GM23338 (cell line): ENCODE data around the gene OMA1. TPM values are rescaled to one million over a fixed set of nuclear protein-coding genes. Genes with fewer than 3 reads are reported as not detected.

Experiments used
- ATAC-seq: fragments of 200-7000 bp; cut with Tn5 transposase; 3 replicates; pipeline ENCODE4 v1.9.1; 2020
- DNase-seq: peaks from one replicate; pipeline ENCODE4 v3.0.0-alpha.2; 2015; ENCODE audit warnings: low spot score
- H2AFZ ChIP-seq: fragments of 200-600 bp; sonication (generic); 2 replicates; pipeline ENCODE4 v1.8.0; 2016; ENCODE audit warnings: antibody characterized with exemption, mild to moderate bottlenecking, moderate library complexity
- H3F3A ChIP-seq: fragments of 200-600 bp; sonication (generic); replicated peaks from 2 replicates; pipeline ENCODE4 v1.8.0; 2017; ENCODE audit warnings: antibody characterized with exemption, mixed run types, low read depth
- H3K27ac ChIP-seq: fragments of 200-600 bp; sonication (generic); 2 replicates; pipeline ENCODE4 v1.6.1; 2016; ENCODE audit warnings: low read depth
- H3K27me3 ChIP-seq: fragments of 200-600 bp; sonication (generic); 2 replicates; pipeline ENCODE4 v1.8.0; 2016; ENCODE audit warnings: mild to moderate bottlenecking, mixed run types, moderate library complexity; ENCODE audit not compliant: insufficient read depth
- H3K36me3 ChIP-seq: fragments of 200-600 bp; sonication (generic); 2 replicates; pipeline ENCODE4 v1.8.0; 2016; ENCODE audit warnings: mild to moderate bottlenecking; ENCODE audit not compliant: insufficient read depth
- H3K4me1 ChIP-seq: fragments of 200-600 bp; sonication (generic); 2 replicates; pipeline ENCODE4 v1.8.0; 2016; ENCODE audit warnings: mild to moderate bottlenecking, moderate library complexity; ENCODE audit not compliant: insufficient read depth
- H3K4me2 ChIP-seq: fragments of 200-600 bp; sonication (generic); 2 replicates; pipeline ENCODE4 v1.7.1; 2017; ENCODE audit warnings: mixed run types
- H3K4me3 ChIP-seq: fragments of 200-600 bp; sonication (generic); 2 replicates; pipeline ENCODE4 v1.6.1; 2016; ENCODE audit warnings: mixed run types
- H3K79me2 ChIP-seq: fragments of 200-600 bp; sonication (generic); replicated peaks from 2 replicates; pipeline ENCODE4 v1.8.0; 2017; ENCODE audit warnings: mild to moderate bottlenecking; ENCODE audit not compliant: insufficient read depth
- H3K9me2 ChIP-seq: fragments of 200-600 bp; sonication (generic); 2 replicates; pipeline ENCODE4 v1.8.0; 2017; ENCODE audit not compliant: insufficient read depth
- H4K20me1 ChIP-seq: fragments of 200-600 bp; sonication (generic); replicated peaks from 2 replicates; pipeline ENCODE4 v1.8.0; 2017; ENCODE audit warnings: mild to moderate bottlenecking; ENCODE audit not compliant: insufficient read depth
- H3K27ac Mint-ChIP-seq: 2 replicates; pipeline ENCODE4 v1.8.0; 2020; ENCODE audit warnings: inconsistent platforms, mild to moderate bottlenecking, moderate library complexity, mixed read lengths
- H3K27me3 Mint-ChIP-seq: 3 replicates; pipeline ENCODE4 v1.8.0; 2022; ENCODE audit warnings: low read depth, mild to moderate bottlenecking, moderate library complexity, mixed read lengths, inconsistent platforms; ENCODE audit not compliant: insufficient read depth, poor library complexity
- H3K36me3 Mint-ChIP-seq: 3 replicates; pipeline ENCODE4 v1.8.0; 2021; ENCODE audit warnings: low read depth, mild to moderate bottlenecking, inconsistent platforms, moderate library complexity, mixed read lengths
- H3K4me1 Mint-ChIP-seq: 3 replicates; pipeline ENCODE4 v1.8.0; 2020; ENCODE audit warnings: mild to moderate bottlenecking, inconsistent platforms, mixed read lengths
- H3K4me3 Mint-ChIP-seq: 3 replicates; pipeline ENCODE4 v1.8.0; 2021; ENCODE audit warnings: moderate library complexity, mild to moderate bottlenecking, inconsistent platforms, mixed read lengths
- H3K9me3 Mint-ChIP-seq: 3 replicates; pipeline ENCODE4 v1.8.0; 2020; ENCODE audit warnings: moderate library complexity, mild to moderate bottlenecking, inconsistent platforms, mixed read lengths
- CREB1 ChIP-seq: fragments of 250-450 bp; sonication (Bioruptor Pico); IDR thresholded peaks from 2 replicates; pipeline ENCODE4 v1.5.0; 2020; ENCODE audit warnings: low read depth, mild to moderate bottlenecking, moderate library complexity
- CTCF ChIP-seq, 2 experiments: fragments of 200-600 bp in 1 of 2; sonication (generic) in 1 of 2; conservative IDR thresholded peaks; 2 replicates each; pipeline versions ENCODE4 v1.5.1 to v1.6.1; 2016 to 2017; ENCODE audit warnings: antibody characterized with exemption in 2 of 2, low read depth in 2 of 2, mild to moderate bottlenecking in 2 of 2, moderate library complexity in 1 of 2
- ETS1 ChIP-seq: IDR thresholded peaks from 2 replicates; pipeline ENCODE4 v1.6.1; 2016; ENCODE audit warnings: antibody characterized with exemption
- EZH2 ChIP-seq: fragments of 200-600 bp; sonication (generic); IDR thresholded peaks from one replicate; pipeline ENCODE4 v1.8.0; 2017; ENCODE audit warnings: antibody characterized with exemption, mild to moderate bottlenecking, low read depth; ENCODE audit not compliant: unreplicated experiment
- EZH2phosphoT487 ChIP-seq: fragments of 200-600 bp; sonication (generic); IDR thresholded peaks from one replicate; pipeline ENCODE4 v1.8.1; 2018; ENCODE audit warnings: antibody characterized with exemption; ENCODE audit not compliant: unreplicated experiment
- JUNB ChIP-seq: IDR thresholded peaks from one replicate; pipeline ENCODE4 v1.6.1; 2016; ENCODE audit warnings: antibody characterized with exemption; ENCODE audit not compliant: unreplicated experiment
- NANOG ChIP-seq: IDR thresholded peaks from 2 replicates; pipeline ENCODE4 v1.6.1; 2016; ENCODE audit warnings: antibody characterized with exemption, borderline replicate concordance
- POLR2AphosphoS5 ChIP-seq: IDR thresholded peaks from 2 replicates; pipeline ENCODE4 v1.6.1; 2016; ENCODE audit warnings: antibody characterized with exemption, low read depth
- REST ChIP-seq: IDR thresholded peaks from one replicate; pipeline ENCODE4 v1.6.1; 2018; ENCODE audit warnings: antibody characterized with exemption; ENCODE audit not compliant: unreplicated experiment
- STAT1 ChIP-seq: IDR thresholded peaks from one replicate; pipeline ENCODE4 v1.6.1; 2016; ENCODE audit warnings: antibody characterized with exemption; ENCODE audit not compliant: unreplicated experiment
- ZNF114 ChIP-seq: fragments of 250-450 bp; sonication (Bioruptor Pico); IDR thresholded peaks from 2 replicates; pipeline ENCODE4 v1.5.0; 2020; ENCODE audit warnings: mild to moderate bottlenecking, moderate library complexity
- ZNF331 ChIP-seq: fragments of 250-450 bp; sonication (Bioruptor Pico); IDR thresholded peaks from 2 replicates; pipeline ENCODE4 v1.5.0; 2020; ENCODE audit warnings: low read depth, mild to moderate bottlenecking, moderate library complexity
- ZNF462 ChIP-seq: fragments of 250-450 bp; sonication (Bioruptor Pico); IDR thresholded peaks from 2 replicates; pipeline ENCODE4 v1.5.0; 2020; ENCODE audit warnings: mild to moderate bottlenecking, moderate library complexity
- polyA plus RNA-seq: library from polyadenylated mRNA; unstranded; fragments of >200 nt; fragmentation: Nextera tagmentation; extraction: Ambion mirVana; gene quantifications from 2 replicates; pipeline ENCODE4 v1.2.1, GENCODE V29; 2016
- total RNA-seq: library from RNA; depleted of rRNA; stranded (reverse); fragments of >200 nt; shearing (Covaris generic); gene quantifications from 2 replicates; pipeline ENCODE4 v1.2.3, GENCODE V29; 2014

The OMA1 gene
- total and polyA plus RNA-seq, 2 experiments from 2014 or later, result 21.3 to 33.1 TPM

GRCh38 chr1:58529284-58529683 lies 17.2 kb downstream of the OMA1 start:
- Histone ChIP-seq H3K4me2 (no peak overlapping the region), H3K9me2 (no peaks in the 10 kb centered on the region), H2AFZ (no peak overlapping the region), H4K20me1 (no peaks in the 10 kb centered on the region), H3K27me3 (no peaks in the 10 kb centered on the region), H3K4me3 (no peak overlapping the region), H3K4me1 (no peaks in the 10 kb centered on the region), H3K27ac (no peak overlapping the region), H3F3A (no peaks in the 10 kb centered on the region), H3K36me3 (no peaks in the 10 kb centered on the region), H3K79me2 (no peaks in the 10 kb centered on the region)
- Mint-ChIP-seq H3K36me3 (no peaks in the 10 kb centered on the region), H3K4me1 (no peaks in the 10 kb centered on the region), H3K9me3 (no peaks in the 10 kb centered on the region), H3K27ac (no peak overlapping the region), H3K27me3 (peaks cover 2% of the 10 kb centered on the region), H3K4me3 (no peak overlapping the region)
- ATAC-seq (no peak), DNase-seq (no peak)
- no peak for TF ChIP-seq JUNB
- no peak for TF ChIP-seq ZNF331
- no peak for TF ChIP-seq CREB1 (CRISPR knock-in tag)
- no peak for TF ChIP-seq CTCF (conservative IDR thresholded peaks at IDR 0.05; ENCODE audit: low read depth in 2 of 2)
- TF ChIP-seq REST, result no peak
- TF ChIP-seq STAT1, result no peak
- TF ChIP-seq EZH2, result no peak
- TF ChIP-seq ZNF114 (CRISPR knock-in tag), result no peak
- TF ChIP-seq ZNF462 (CRISPR knock-in tag), result no peak
- TF ChIP-seq POLR2AphosphoS5, result no peak
- no peak for TF ChIP-seq ETS1
- no peak for TF ChIP-seq EZH2phosphoT487
- TF ChIP-seq NANOG, result no peak
